PC-9 (cell line): Measurements from ENCODE around the gene SLC16A12. TPM values are rescaled to one million over a fixed set of nuclear protein-coding genes. Genes with fewer than 3 reads are reported as not detected.
"Not testable (repeated sequence)": the region's sequence is repeated elsewhere in the genome, so short reads cannot be mapped to it uniquely, and the experiment has no call there.

ENCODE experiments used
- BruUV-seq: library from RNA; stranded (reverse); fragments of 400-500 nt; replicated peaks from 2 replicates; lab custom pipeline; 2021; lab: Mats Ljungman, UMichigan
- CTCF ChIA-PET: fragments of 300-600 bp; sonication (Branson Sonifier 250); formaldehyde crosslinking; loops from one replicate; lab custom pipeline; 2022; ENCODE audit warnings: antibody characterized with exemption; lab: Charles Lee
- POLR2A ChIA-PET: fragments of 300-600 bp; sonication (Branson Sonifier 250); formaldehyde crosslinking; loops from one replicate; lab custom pipeline; 2022; ENCODE audit warnings: antibody characterized with exemption; ENCODE audit not compliant: unreplicated experiment; lab: Charles Lee
- DNase-seq, 2 experiments: peaks; one replicate each; pipeline versions ENCODE4 v3.0.0 to v3.0.0-alpha.2; 2015 to 2022; ENCODE audit warnings: mixed read lengths in 1 of 2
- H2AFZ ChIP-seq: fragments of 200-600 bp; sonication (generic); 2 replicates; pipeline ENCODE4 v1.8.1; 2017; ENCODE audit warnings: antibody characterized with exemption
- H3F3A ChIP-seq: fragments of 200-600 bp; sonication (generic); 2 replicates; pipeline ENCODE4 v1.8.1; 2017; ENCODE audit warnings: antibody characterized with exemption, mild to moderate bottlenecking, low read depth; ENCODE audit not compliant: insufficient read depth
- H3K27ac ChIP-seq: fragments of 200-600 bp; sonication (generic); 2 replicates; pipeline ENCODE4 v1.6.1; 2016; ENCODE audit warnings: mixed run types
- H3K27me3 ChIP-seq: fragments of 200-600 bp; sonication (generic); 2 replicates; pipeline ENCODE4 v1.6.1; 2016; ENCODE audit warnings: low read depth, mixed run types; ENCODE audit not compliant: insufficient read depth
- H3K36me3 ChIP-seq: fragments of 200-600 bp; sonication (generic); 2 replicates; pipeline ENCODE4 v1.6.1; 2016; ENCODE audit warnings: low read depth, mixed run types
- H3K4me1 ChIP-seq: fragments of 200-600 bp; sonication (generic); replicated peaks from 2 replicates; pipeline ENCODE4 v1.6.1; 2016; ENCODE audit warnings: mixed run types; ENCODE audit not compliant: insufficient read depth
- H3K4me2 ChIP-seq: fragments of 200-600 bp; sonication (generic); 2 replicates; pipeline ENCODE4 v1.6.1; 2017; ENCODE audit warnings: mixed run types
- H3K4me3 ChIP-seq: fragments of 200-600 bp; sonication (generic); 2 replicates; pipeline ENCODE4 v1.6.1; 2016; ENCODE audit warnings: mixed run types
- H3K79me2 ChIP-seq: fragments of 200-600 bp; sonication (generic); 2 replicates; pipeline ENCODE4 v1.6.1; 2017; ENCODE audit warnings: low read depth, mixed run types
- H3K9me2 ChIP-seq: fragments of 200-600 bp; sonication (generic); 2 replicates; pipeline ENCODE4 v1.8.1; 2017; ENCODE audit warnings: mild to moderate bottlenecking; ENCODE audit not compliant: insufficient read depth
- H3K9me3 ChIP-seq: fragments of 200-600 bp; sonication (generic); 2 replicates; pipeline ENCODE4 v1.8.1; 2016; ENCODE audit warnings: low read depth; ENCODE audit not compliant: insufficient read depth
- H4K20me1 ChIP-seq: fragments of 200-600 bp; sonication (generic); 2 replicates; pipeline ENCODE4 v1.8.1; 2017; ENCODE audit not compliant: insufficient read depth
- CTCF ChIP-seq: fragments of 200-600 bp; sonication (generic); conservative IDR thresholded peaks from 2 replicates; pipeline ENCODE4 v1.6.1; 2017; ENCODE audit warnings: mixed run types, antibody characterized with exemption, mild to moderate bottlenecking, moderate library complexity
- EZH2 ChIP-seq: fragments of 200-600 bp; sonication (generic); IDR thresholded peaks from 2 replicates; pipeline ENCODE4 v1.8.0; 2017; ENCODE audit warnings: antibody characterized with exemption, low read depth
- intact Hi-C: fragments of 100-400 bp; cut with micrococcal nuclease; formaldehyde crosslinking; loops from one replicate; pipeline ENCODE4 v1.10.0; 2022; ENCODE audit not compliant: unreplicated experiment
- total RNA-seq: library from RNA; stranded (reverse); gene quantifications from 2 replicates; pipeline ENCODE4 v1.2.3, GENCODE V29; 2021

SLC16A12 gene
- total RNA-seq, 1 experiment from 2014 or later, result 0.74 TPM

GRCh38 chr10:89391907-89392756 lies 143.3 kb downstream of the SLC16A12 start, which contains the start of gene IFIT1:
IFIT1 (plus strand) TSS chr10:89392623; CDS start chr10:89392713, 90 bp downstream.
- ChIA-PET CTCF (interaction anchor here (0.6 kb wide), 1 partner anchor 449 kb away, joined by 4 read pairs; no protein-coding TSS in a partner anchor), POLR2A (interaction anchor here (0.6 to 1.0 kb wide), 4 partner anchors 69 to 673 kb away, joined by 3 to 11 read pairs (median 4); partner anchors contain the start of gene LIPA)
- H4K20me1 ChIP-seq, result no peaks in the 10 kb centered on the region
- peak in 1 of 2 experiments; percentile 60 for DNase-seq
- TF ChIP-seq CTCF (no peak), EZH2 (no peak)
- peak within 1 kb of the TSS; percentile 56 for H3K4me3 ChIP-seq
- peaks cover 7% of the 10 kb centered on the region for H3K4me1 ChIP-seq
- intact Hi-C loops, result no loop called here
- peak within 1 kb of the TSS; percentile 76 for H3K4me2 ChIP-seq
- H3F3A ChIP-seq, result 0 out of 2 replicates have a peak, but pooled peaks cover 5% of the 10 kb centered on the region
- BruUV-seq, result no TSS peak
- H3K27ac ChIP-seq, result peak within 1 kb of the TSS; percentile 61
- H3K36me3 ChIP-seq, result no peaks in the 10 kb centered on the region
- no peaks in the 10 kb centered on the region for H3K9me2 ChIP-seq
- no peaks in the 10 kb centered on the region for H3K27me3 ChIP-seq
- no peaks in the 10 kb centered on the region for H3K79me2 ChIP-seq
- no peaks in the 10 kb centered on the region for H3K9me3 ChIP-seq
- peak within 1 kb of the TSS; percentile 66 for H2AFZ ChIP-seq

DNA sequence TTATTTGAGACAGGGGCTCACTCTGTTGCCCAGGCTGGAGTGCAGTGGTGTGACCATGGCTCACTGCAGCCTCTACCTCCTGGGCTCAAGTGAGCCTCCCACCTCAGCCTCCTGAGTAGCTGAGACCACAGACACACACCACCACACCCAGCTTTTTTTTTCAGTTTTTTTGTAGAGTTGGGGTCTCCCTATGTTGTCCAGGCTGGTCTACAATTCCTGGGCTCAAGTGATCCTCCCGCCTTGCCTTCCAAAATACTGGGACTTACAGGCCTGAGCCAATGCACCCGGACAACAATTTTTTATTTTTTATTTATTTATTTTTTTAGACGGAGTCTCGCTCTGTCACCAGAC lies 144.2 kb downstream of the SLC16A12 start:
- intact Hi-C loops, H3K4me2 ChIP-seq, H3K9me2 ChIP-seq, H3K79me2 ChIP-seq, H3F3A ChIP-seq, H3K27ac ChIP-seq, H2AFZ ChIP-seq, DNase-seq, H3K9me3 ChIP-seq, CTCF ChIA-PET, H4K20me1 ChIP-seq, H3K27me3 ChIP-seq, H3K36me3 ChIP-seq, H3K4me3 ChIP-seq, POLR2A ChIA-PET, BruUV-seq: not testable (repeated sequence)
- peaks cover 11% of the 10 kb centered on the region for H3K4me1 ChIP-seq

GRCh38 chr10:89390476-89391225 lies 144.7 kb downstream of the SLC16A12 start:
- Histone ChIP-seq H3K27me3 (no peaks in the 10 kb centered on the region), H2AFZ (no peak overlapping the region), H3K36me3 (no peaks in the 10 kb centered on the region), H3K79me2 (no peaks in the 10 kb centered on the region), H3K9me3 (no peaks in the 10 kb centered on the region), H4K20me1 (no peaks in the 10 kb centered on the region), H3K27ac (no peak overlapping the region), H3K4me1 (peaks cover 17% of the 10 kb centered on the region), H3F3A (0 out of 2 replicates have a peak, but pooled peaks cover 5% of the 10 kb centered on the region), H3K4me3 (no peak overlapping the region), H3K9me2 (no peaks in the 10 kb centered on the region), H3K4me2 (no peak overlapping the region)
- no peak for DNase-seq
- intact Hi-C loops, result no loop called here
- ChIA-PET POLR2A (no interaction called here), CTCF (no interaction called here)
- TF ChIP-seq EZH2 (no peak), CTCF (no peak)
- no TSS peak for BruUV-seq
